ENCODE data around the gene CACNA1E.

Gene CACNA1E

GRCh38 chr1:181551754-181552153, 68.4 kb downstream of the CACNA1E start:
- FAIRE-seq, result no peak
- TF ChIP-seq PAX5 (IDR thresholded peaks at IDR 0.05; ENCODE audit: insufficient read depth, low read length, severe bottlenecking), result no peak
- no peak for TF ChIP-seq POLR2AphosphoS5 (IDR thresholded peaks at IDR 0.05; ENCODE audit: low read depth, low read length)
- TF ChIP-seq POLR2A (IDR thresholded peaks at IDR 0.05; ENCODE audit: low read depth, low read length), result no peak
- no peak for TF ChIP-seq POU2F2 (IDR thresholded peaks at IDR 0.05; ENCODE audit: low read depth, low read length)
- TF ChIP-seq SPI1 (IDR thresholded peaks at IDR 0.05; ENCODE audit: low read depth, low read length), result no peak
- no peak for TF ChIP-seq TAF1 (IDR thresholded peaks at IDR 0.05; ENCODE audit: low read depth, low read length)
- DNase-seq (ENCODE audit: insufficient read length, low spot score), result no peak

GRCh38 chr1:181554465-181554864, 71.1 kb downstream of the CACNA1E start:
- DNase-seq (ENCODE audit: insufficient read length, low spot score) (no peak), FAIRE-seq (no peak)
- TF ChIP-seq POLR2AphosphoS5 (IDR thresholded peaks at IDR 0.05; ENCODE audit: low read depth, low read length), result no peak
- TF ChIP-seq POLR2A (IDR thresholded peaks at IDR 0.05; ENCODE audit: low read depth, low read length), result no peak
- no peak for TF ChIP-seq POU2F2 (IDR thresholded peaks at IDR 0.05; ENCODE audit: low read depth, low read length)
- no peak for TF ChIP-seq TAF1 (IDR thresholded peaks at IDR 0.05; ENCODE audit: low read depth, low read length)
- no peak for TF ChIP-seq PAX5 (IDR thresholded peaks at IDR 0.05; ENCODE audit: insufficient read depth, low read length, severe bottlenecking)
- no peak for TF ChIP-seq SPI1 (IDR thresholded peaks at IDR 0.05; ENCODE audit: low read depth, low read length)

GRCh38 chr1:181556631-181557030, 73.3 kb downstream of the CACNA1E start:
- FAIRE-seq, result no peak

GRCh38 chr1:181557313-181557712, 74.0 kb downstream of the CACNA1E start:
- FAIRE-seq (no peak), DNase-seq (ENCODE audit: insufficient read length, low spot score) (no peak)
- TF ChIP-seq POU2F2 (IDR thresholded peaks at IDR 0.05; ENCODE audit: low read depth, low read length) (no peak), SPI1 (IDR thresholded peaks at IDR 0.05; ENCODE audit: low read depth, low read length) (no peak), POLR2A (IDR thresholded peaks at IDR 0.05; ENCODE audit: low read depth, low read length) (no peak), POLR2AphosphoS5 (IDR thresholded peaks at IDR 0.05; ENCODE audit: low read depth, low read length) (no peak), TAF1 (IDR thresholded peaks at IDR 0.05; ENCODE audit: low read depth, low read length) (no peak), PAX5 (IDR thresholded peaks at IDR 0.05; ENCODE audit: insufficient read depth, low read length, severe bottlenecking) (no peak)

More at GRCh38 chr1:181556631-181557030, 73.3 kb downstream of the CACNA1E start:
- TF ChIP-seq POLR2A (IDR thresholded peaks at IDR 0.05; ENCODE audit: low read depth, low read length), result no peak
- no peak for TF ChIP-seq POU2F2 (IDR thresholded peaks at IDR 0.05; ENCODE audit: low read depth, low read length)
- no peak for TF ChIP-seq SPI1 (IDR thresholded peaks at IDR 0.05; ENCODE audit: low read depth, low read length)
- TF ChIP-seq POLR2AphosphoS5 (IDR thresholded peaks at IDR 0.05; ENCODE audit: low read depth, low read length), result no peak
- no peak for TF ChIP-seq TAF1 (IDR thresholded peaks at IDR 0.05; ENCODE audit: low read depth, low read length)
- TF ChIP-seq PAX5 (IDR thresholded peaks at IDR 0.05; ENCODE audit: insufficient read depth, low read length, severe bottlenecking), result no peak
- no peak for DNase-seq (ENCODE audit: insufficient read length, low spot score)

DNA sequence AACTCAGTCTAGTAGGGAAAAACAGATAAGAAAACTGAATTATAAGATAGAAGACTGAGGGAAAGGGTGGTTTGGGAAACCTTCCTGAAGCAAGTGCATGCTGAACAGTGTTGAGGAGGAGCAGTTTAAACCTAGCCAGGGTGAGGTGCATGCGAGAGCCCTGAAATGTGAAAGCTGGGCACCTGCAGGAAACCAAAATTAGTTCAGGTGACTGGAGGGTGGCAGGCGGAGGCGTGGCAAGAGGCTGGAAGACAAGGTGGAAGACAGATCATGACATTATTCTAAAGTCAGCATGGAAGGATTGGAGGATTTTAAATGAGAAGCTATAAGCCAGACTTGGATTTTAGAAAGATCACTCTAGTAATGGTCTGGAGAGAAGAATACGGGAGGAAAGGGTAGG, 75.1 kb downstream of the CACNA1E start:
- TF ChIP-seq POU2F2 (IDR thresholded peaks at IDR 0.05; ENCODE audit: low read depth, low read length), result no peak
- TF ChIP-seq SPI1 (IDR thresholded peaks at IDR 0.05; ENCODE audit: low read depth, low read length), result no peak
- no peak for TF ChIP-seq POLR2AphosphoS5 (IDR thresholded peaks at IDR 0.05; ENCODE audit: low read depth, low read length)
- TF ChIP-seq PAX5 (IDR thresholded peaks at IDR 0.05; ENCODE audit: insufficient read depth, low read length, severe bottlenecking), result no peak
- TF ChIP-seq POLR2A (IDR thresholded peaks at IDR 0.05; ENCODE audit: low read depth, low read length), result no peak
- no peak for TF ChIP-seq TAF1 (IDR thresholded peaks at IDR 0.05; ENCODE audit: low read depth, low read length)
- FAIRE-seq (no peak), DNase-seq (ENCODE audit: insufficient read length, low spot score) (no peak)

DNA sequence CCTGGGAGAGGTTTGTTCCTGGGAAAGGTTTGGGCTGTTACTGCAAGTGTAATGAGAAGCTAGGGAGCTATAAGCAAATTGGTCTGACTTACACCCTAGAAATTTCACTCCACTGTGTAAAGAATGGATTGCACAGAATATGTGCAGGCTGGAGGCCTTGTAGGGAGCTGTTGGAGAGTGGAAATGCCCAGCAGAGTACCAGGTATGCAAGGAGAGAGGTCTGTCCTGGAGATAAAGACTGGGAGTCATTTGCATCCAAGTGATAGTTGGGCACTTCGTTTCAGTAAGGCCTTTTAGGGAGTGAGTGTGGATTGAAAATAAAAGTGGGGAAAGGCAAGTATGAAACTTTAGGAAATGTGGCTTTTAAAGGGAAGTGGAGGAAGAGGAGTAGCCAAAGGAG, 75.8 kb downstream of the CACNA1E start:
- TF ChIP-seq POU2F2 (IDR thresholded peaks at IDR 0.05; ENCODE audit: low read depth, low read length) (no peak), SPI1 (IDR thresholded peaks at IDR 0.05; ENCODE audit: low read depth, low read length) (no peak), POLR2A (IDR thresholded peaks at IDR 0.05; ENCODE audit: low read depth, low read length) (no peak), PAX5 (IDR thresholded peaks at IDR 0.05; ENCODE audit: insufficient read depth, low read length, severe bottlenecking) (no peak), TAF1 (IDR thresholded peaks at IDR 0.05; ENCODE audit: low read depth, low read length) (no peak), POLR2AphosphoS5 (IDR thresholded peaks at IDR 0.05; ENCODE audit: low read depth, low read length) (no peak)
- DNase-seq (ENCODE audit: insufficient read length, low spot score) (no peak), FAIRE-seq (no peak)

- FAIRE-seq (no peak), DNase-seq (ENCODE audit: insufficient read length, low spot score) (no peak)
- no peak for TF ChIP-seq POLR2AphosphoS5 (IDR thresholded peaks at IDR 0.05; ENCODE audit: low read depth, low read length)
- no peak for TF ChIP-seq POU2F2 (IDR thresholded peaks at IDR 0.05; ENCODE audit: low read depth, low read length)
- TF ChIP-seq SPI1 (IDR thresholded peaks at IDR 0.05; ENCODE audit: low read depth, low read length), result no peak
- no peak for TF ChIP-seq POLR2A (IDR thresholded peaks at IDR 0.05; ENCODE audit: low read depth, low read length)
- no peak for TF ChIP-seq PAX5 (IDR thresholded peaks at IDR 0.05; ENCODE audit: insufficient read depth, low read length, severe bottlenecking)
- no peak for TF ChIP-seq TAF1 (IDR thresholded peaks at IDR 0.05; ENCODE audit: low read depth, low read length)
These were observed 79.1 kb downstream of the CACNA1E start for GRCh38 chr1:181562395-181562794.

GRCh38 chr1:181568736-181569135, 85.4 kb downstream of the CACNA1E start:
- TF ChIP-seq SPI1 (IDR thresholded peaks at IDR 0.05; ENCODE audit: low read depth, low read length) (no peak), TAF1 (IDR thresholded peaks at IDR 0.05; ENCODE audit: low read depth, low read length) (no peak), POLR2A (IDR thresholded peaks at IDR 0.05; ENCODE audit: low read depth, low read length) (no peak), POLR2AphosphoS5 (IDR thresholded peaks at IDR 0.05; ENCODE audit: low read depth, low read length) (no peak), POU2F2 (IDR thresholded peaks at IDR 0.05; ENCODE audit: low read depth, low read length) (no peak), PAX5 (IDR thresholded peaks at IDR 0.05; ENCODE audit: insufficient read depth, low read length, severe bottlenecking) (no peak)
- FAIRE-seq (no peak), DNase-seq (ENCODE audit: insufficient read length, low spot score) (no peak)

- DNase-seq (ENCODE audit: insufficient read length, low spot score), result no peak
These were observed 94.2 kb downstream of the CACNA1E start for GRCh38 chr1:181577475-181577874.

DNA sequence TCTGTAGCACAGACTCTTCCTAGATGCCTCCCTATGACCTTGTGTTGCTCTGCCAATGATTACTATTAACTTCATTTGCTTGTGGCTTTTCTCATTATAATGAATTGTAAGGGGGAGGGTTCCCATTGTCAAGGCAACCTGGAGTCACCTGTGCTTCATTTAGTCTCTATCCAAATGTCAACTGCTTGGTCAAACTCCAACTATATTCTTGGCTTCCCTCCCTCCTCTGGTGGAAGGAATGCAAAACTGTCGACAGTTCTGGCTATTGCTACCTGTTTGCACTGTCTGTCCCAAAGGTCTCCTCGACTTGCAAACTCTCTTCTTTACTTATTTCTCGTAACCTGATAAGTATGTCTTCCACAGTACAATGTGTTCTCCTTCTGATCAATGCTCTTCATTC, 100.3 kb downstream of the CACNA1E start:
- FAIRE-seq, result no peak
- no peak for DNase-seq (ENCODE audit: insufficient read length, low spot score)
- TF ChIP-seq POLR2AphosphoS5 (IDR thresholded peaks at IDR 0.05; ENCODE audit: low read depth, low read length) (no peak), PAX5 (IDR thresholded peaks at IDR 0.05; ENCODE audit: insufficient read depth, low read length, severe bottlenecking) (no peak), POLR2A (IDR thresholded peaks at IDR 0.05; ENCODE audit: low read depth, low read length) (no peak), POU2F2 (IDR thresholded peaks at IDR 0.05; ENCODE audit: low read depth, low read length) (no peak), TAF1 (IDR thresholded peaks at IDR 0.05; ENCODE audit: low read depth, low read length) (no peak), SPI1 (IDR thresholded peaks at IDR 0.05; ENCODE audit: low read depth, low read length) (no peak)

More at GRCh38 chr1:181577475-181577874, 94.2 kb downstream of the CACNA1E start:
- no peak for FAIRE-seq
- TF ChIP-seq SPI1 (IDR thresholded peaks at IDR 0.05; ENCODE audit: low read depth, low read length), result no peak
- TF ChIP-seq TAF1 (IDR thresholded peaks at IDR 0.05; ENCODE audit: low read depth, low read length), result no peak
- TF ChIP-seq POLR2AphosphoS5 (IDR thresholded peaks at IDR 0.05; ENCODE audit: low read depth, low read length), result no peak
- no peak for TF ChIP-seq POU2F2 (IDR thresholded peaks at IDR 0.05; ENCODE audit: low read depth, low read length)
- TF ChIP-seq POLR2A (IDR thresholded peaks at IDR 0.05; ENCODE audit: low read depth, low read length), result no peak
- TF ChIP-seq PAX5 (IDR thresholded peaks at IDR 0.05; ENCODE audit: insufficient read depth, low read length, severe bottlenecking), result no peak
